Activated naive CD8-positive, alpha-beta T cell treated with anti-CD3 and anti-CD28 coated beads, Interleukin-2, amount 50 U/mL, for 24 hours (primary cell): ENCODE measurements around the gene FOXA3.
A peak's percentile ranks its signal among the peaks of the same experiment; 100 is the strongest.

ENCODE experiments used
- ATAC-seq: fragments of 150-1000 bp; cut with Tn5 transposase; one replicate; pipeline ENCODE4 v1.10.0; 2021
- DNase-seq: peaks from one replicate; pipeline ENCODE4 v3.0.0; 2021
- H3K27ac Mint-ChIP-seq: one replicate; pipeline ENCODE4 v1.8.0; 2021; ENCODE audit warnings: mild to moderate bottlenecking, mixed read lengths
- H3K27me3 Mint-ChIP-seq: one replicate; pipeline ENCODE4 v1.8.0; 2021; ENCODE audit warnings: mixed read lengths
- H3K36me3 Mint-ChIP-seq: one replicate; pipeline ENCODE4 v1.8.0; 2021; ENCODE audit warnings: low read depth, mixed read lengths
- H3K4me1 Mint-ChIP-seq: one replicate; pipeline ENCODE4 v1.8.0; 2021; ENCODE audit warnings: mixed read lengths
- H3K4me3 Mint-ChIP-seq: one replicate; pipeline ENCODE4 v1.8.0; 2021; ENCODE audit warnings: mild to moderate bottlenecking, moderate library complexity, mixed read lengths
- H3K9me3 Mint-ChIP-seq: one replicate; pipeline ENCODE4 v1.8.0; 2021; ENCODE audit warnings: mixed read lengths

FOXA3 gene

DNA sequence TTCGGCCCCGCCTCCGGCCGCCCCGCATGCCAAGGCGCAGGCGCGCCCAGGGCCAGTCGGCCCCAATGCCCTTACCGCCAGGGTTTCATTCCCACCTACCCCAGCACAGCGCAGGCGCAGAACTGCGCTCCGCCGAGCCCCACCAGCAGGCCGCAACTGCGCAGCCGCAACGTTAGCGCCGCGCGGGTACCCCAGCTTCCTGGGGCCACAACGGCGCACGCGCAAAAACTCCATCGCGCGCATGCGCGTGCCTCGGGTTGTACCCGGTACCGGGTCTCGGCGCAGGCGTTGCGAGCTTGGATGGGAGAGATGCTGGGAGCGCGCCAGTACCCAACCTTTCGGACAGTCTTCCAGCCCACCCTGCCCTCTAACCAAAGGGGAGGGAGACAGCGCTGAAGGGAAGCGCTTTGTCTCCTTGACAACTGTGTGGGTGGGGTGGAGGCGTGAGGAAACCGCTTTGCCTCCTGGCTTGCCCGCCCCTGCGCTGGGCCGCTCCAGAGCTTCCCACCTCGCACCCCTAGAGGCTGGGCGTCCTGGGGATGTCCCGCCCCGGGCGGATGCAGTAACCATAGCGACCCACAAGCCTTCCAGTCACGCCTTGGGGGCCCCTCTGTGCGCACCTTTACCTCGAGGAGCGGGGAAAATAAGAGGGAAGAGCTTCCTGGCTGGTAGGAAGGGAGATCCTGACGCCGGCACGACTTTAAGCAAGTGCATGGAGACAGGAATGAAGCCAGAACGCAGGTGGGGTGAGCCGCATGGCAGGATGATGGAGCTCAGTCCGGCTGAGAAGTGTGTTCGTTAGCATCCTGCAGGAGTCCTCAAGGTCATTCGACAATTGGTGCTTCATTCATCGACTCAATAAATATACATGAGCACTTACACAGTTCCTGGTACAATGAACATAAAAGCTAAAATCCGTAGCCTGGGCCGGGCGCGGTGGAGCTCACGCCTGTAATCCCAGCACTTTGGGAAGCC, 38.8 kb downstream of the FOXA3 start:
- H3K4me3 Mint-ChIP-seq, result peak overlapping the region; percentile 90
- peak overlapping the region; percentile 90 for H3K27ac Mint-ChIP-seq
- H3K9me3 Mint-ChIP-seq, result no peaks in the 10 kb centered on the region
- DNase-seq (peak; percentile 100), ATAC-seq (peak; percentile 94)
- peaks cover 4% of the 10 kb centered on the region for H3K27me3 Mint-ChIP-seq
- peaks cover 12% of the 10 kb centered on the region for H3K36me3 Mint-ChIP-seq
- peaks cover 19% of the 10 kb centered on the region for H3K4me1 Mint-ChIP-seq

- Mint-ChIP-seq H3K27ac (no peak overlapping the region), H3K9me3 (no peaks in the 10 kb centered on the region), H3K36me3 (peaks cover 2% of the 10 kb centered on the region), H3K27me3 (peaks cover 7% of the 10 kb centered on the region), H3K4me1 (peaks cover 19% of the 10 kb centered on the region), H3K4me3 (no peak overlapping the region)
- no peak for ATAC-seq
- no peak for DNase-seq
Measured at GRCh38 chr19:45905011-45905410, 40.9 kb downstream of the FOXA3 start.

GRCh38 chr19:45906221-45906620, 42.1 kb downstream of the FOXA3 start:
- no peak for ATAC-seq
- Mint-ChIP-seq H3K36me3 (no peaks in the 10 kb centered on the region), H3K27me3 (peaks cover 9% of the 10 kb centered on the region), H3K27ac (no peak overlapping the region), H3K9me3 (no peaks in the 10 kb centered on the region), H3K4me1 (peaks cover 12% of the 10 kb centered on the region), H3K4me3 (no peak overlapping the region)
- no peak for DNase-seq

DNA sequence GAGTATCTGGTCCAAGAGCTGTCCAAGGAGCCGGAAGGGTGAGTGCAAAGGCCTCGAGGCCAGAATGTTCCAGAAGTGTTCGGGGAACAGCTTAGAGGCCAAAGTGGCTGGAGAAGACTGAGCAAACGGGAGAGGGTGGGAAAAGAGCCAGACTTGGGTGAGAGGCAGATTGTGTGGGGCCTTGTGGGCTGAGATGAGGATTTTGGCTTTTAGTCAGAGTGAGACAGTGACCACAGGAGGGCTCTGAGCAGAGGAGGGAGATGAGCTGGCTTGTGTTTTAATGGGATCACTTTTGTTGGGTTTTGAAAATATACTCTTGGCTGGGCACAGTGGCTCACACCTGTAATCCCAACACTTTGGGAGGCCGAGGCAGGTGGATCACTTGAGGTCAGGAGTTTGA, 44.8 kb downstream of the FOXA3 start:
- DNase-seq (no peak), ATAC-seq (no peak)
- peaks cover 21% of the 10 kb centered on the region for H3K27me3 Mint-ChIP-seq
- no peaks in the 10 kb centered on the region for H3K9me3 Mint-ChIP-seq
- H3K36me3 Mint-ChIP-seq, result no peaks in the 10 kb centered on the region
- no peak overlapping the region for H3K4me3 Mint-ChIP-seq
- no peaks in the 10 kb centered on the region for H3K4me1 Mint-ChIP-seq
- H3K27ac Mint-ChIP-seq, result no peak overlapping the region

DNA sequence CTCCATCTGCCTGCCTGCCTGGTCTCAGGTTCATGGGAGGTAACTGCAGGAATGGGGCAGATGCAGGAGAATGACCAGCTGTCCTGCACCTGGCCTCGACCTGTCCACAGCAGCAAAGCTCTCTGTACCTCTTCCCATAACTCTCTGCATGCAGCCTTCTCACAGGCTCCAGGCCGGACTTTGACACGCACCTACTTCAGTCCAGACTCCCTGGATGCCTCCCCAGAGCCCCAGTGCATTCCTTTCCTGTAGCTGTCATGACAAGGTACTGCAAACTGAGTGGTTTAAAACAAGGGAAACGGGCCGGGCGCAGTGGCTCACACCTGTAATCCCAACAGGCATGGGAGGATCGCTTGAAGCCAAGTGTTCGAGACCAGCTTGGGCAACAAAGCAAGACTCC, 47.2 kb downstream of the FOXA3 start:
- ATAC-seq, result no peak
- no peaks in the 10 kb centered on the region for H3K36me3 Mint-ChIP-seq
- no peak for DNase-seq
- no peaks in the 10 kb centered on the region for H3K4me1 Mint-ChIP-seq
- H3K9me3 Mint-ChIP-seq, result no peaks in the 10 kb centered on the region
- peaks cover 23% of the 10 kb centered on the region for H3K27me3 Mint-ChIP-seq
- H3K4me3 Mint-ChIP-seq, result no peak overlapping the region
- H3K27ac Mint-ChIP-seq, result no peak overlapping the region

- peaks cover 5% of the 10 kb centered on the region for H3K4me1 Mint-ChIP-seq
- no peaks in the 10 kb centered on the region for H3K9me3 Mint-ChIP-seq
- H3K27ac Mint-ChIP-seq, result no peak within 1 kb of the TSS
- peaks cover 27% of the 10 kb centered on the region for H3K27me3 Mint-ChIP-seq
- H3K4me3 Mint-ChIP-seq, result no peak within 1 kb of the TSS
- H3K36me3 Mint-ChIP-seq, result no peaks in the 10 kb centered on the region
- ATAC-seq (no peak), DNase-seq (no peak)
Measured at GRCh38 chr19:45913874-45914830, 50.0 kb downstream of the FOXA3 start, which contains the start of gene NANOS2. TSS of gene NANOS2 (minus strand) at chr19:45914778. CDS start at chr19:45914693, 85 bp downstream.

DNA sequence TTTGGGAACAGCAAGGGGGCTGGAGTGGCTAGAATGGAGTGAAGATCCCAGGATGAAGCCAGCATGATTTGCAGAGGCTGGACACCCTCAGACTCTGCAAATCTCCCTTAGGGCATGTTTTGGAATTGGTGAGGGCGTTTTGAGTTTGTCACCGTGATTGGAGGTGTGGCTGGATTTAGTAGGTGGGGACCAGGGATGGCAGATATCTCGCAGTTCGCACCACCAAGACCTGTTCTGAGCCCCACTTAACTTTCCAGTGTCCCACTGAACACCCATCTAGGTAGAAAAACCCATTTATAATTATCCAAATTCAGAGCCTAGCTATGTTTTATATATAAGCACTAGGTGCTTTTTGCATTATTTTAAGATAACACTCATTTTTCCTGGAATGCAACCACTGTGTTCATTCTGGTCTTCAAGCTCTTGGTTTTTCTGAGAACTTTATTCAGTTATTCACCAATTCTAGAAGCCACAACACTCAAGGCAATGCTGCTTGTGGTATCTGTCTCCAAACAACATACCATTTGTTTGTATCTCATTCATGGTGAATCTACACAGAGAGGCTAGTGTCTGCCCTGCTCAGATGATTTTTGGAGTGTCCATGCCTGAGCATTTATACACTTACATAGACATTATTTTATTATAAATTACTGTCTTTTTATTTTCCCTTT, 53.4 kb downstream of the FOXA3 start:
- Mint-ChIP-seq H3K27me3 (peaks cover 20% of the 10 kb centered on the region), H3K4me1 (peaks cover 8% of the 10 kb centered on the region), H3K4me3 (no peak overlapping the region), H3K36me3 (no peaks in the 10 kb centered on the region), H3K27ac (no peak overlapping the region), H3K9me3 (no peaks in the 10 kb centered on the region)
- no peak for DNase-seq
- ATAC-seq, result peak; percentile 31

GRCh38 chr19:45918721-45919120, 54.6 kb downstream of the FOXA3 start:
- Mint-ChIP-seq H3K36me3 (no peaks in the 10 kb centered on the region), H3K4me1 (peaks cover 8% of the 10 kb centered on the region), H3K27ac (no peak overlapping the region), H3K4me3 (no peak overlapping the region), H3K27me3 (peaks cover 13% of the 10 kb centered on the region), H3K9me3 (no peaks in the 10 kb centered on the region)
- no peak for ATAC-seq
- DNase-seq, result no peak

GRCh38 chr19:45919678-45920077, 55.6 kb downstream of the FOXA3 start:
- ATAC-seq, result no peak
- Mint-ChIP-seq H3K4me1 (peaks cover 8% of the 10 kb centered on the region), H3K4me3 (no peak overlapping the region), H3K27me3 (peaks cover 13% of the 10 kb centered on the region), H3K27ac (no peak overlapping the region), H3K9me3 (no peaks in the 10 kb centered on the region), H3K36me3 (no peaks in the 10 kb centered on the region)
- no peak for DNase-seq

DNA sequence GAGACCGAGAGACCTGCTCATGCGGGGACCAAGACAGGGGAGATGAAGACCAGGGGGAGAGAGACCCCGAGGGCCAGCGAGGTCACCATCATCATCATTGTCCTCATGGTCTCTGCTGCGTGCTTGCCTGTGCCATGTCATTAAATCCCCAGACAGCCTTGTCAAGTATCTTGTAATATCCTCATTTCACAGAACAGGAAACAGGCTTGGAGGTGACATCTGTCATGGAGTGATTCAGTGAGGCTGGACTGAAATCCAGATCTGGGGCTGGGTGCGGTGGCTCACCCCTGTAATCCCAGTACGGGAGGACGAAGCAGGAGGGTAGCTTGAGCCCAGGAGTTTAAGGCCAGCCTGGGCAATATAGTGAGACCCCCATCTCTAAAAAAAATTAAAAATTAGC, 56.3 kb downstream of the FOXA3 start:
- Mint-ChIP-seq H3K9me3 (no peaks in the 10 kb centered on the region), H3K4me1 (peaks cover 8% of the 10 kb centered on the region), H3K27ac (no peak overlapping the region), H3K36me3 (no peaks in the 10 kb centered on the region), H3K27me3 (peaks cover 10% of the 10 kb centered on the region), H3K4me3 (no peak overlapping the region)
- no peak for DNase-seq
- ATAC-seq, result no peak

DNA sequence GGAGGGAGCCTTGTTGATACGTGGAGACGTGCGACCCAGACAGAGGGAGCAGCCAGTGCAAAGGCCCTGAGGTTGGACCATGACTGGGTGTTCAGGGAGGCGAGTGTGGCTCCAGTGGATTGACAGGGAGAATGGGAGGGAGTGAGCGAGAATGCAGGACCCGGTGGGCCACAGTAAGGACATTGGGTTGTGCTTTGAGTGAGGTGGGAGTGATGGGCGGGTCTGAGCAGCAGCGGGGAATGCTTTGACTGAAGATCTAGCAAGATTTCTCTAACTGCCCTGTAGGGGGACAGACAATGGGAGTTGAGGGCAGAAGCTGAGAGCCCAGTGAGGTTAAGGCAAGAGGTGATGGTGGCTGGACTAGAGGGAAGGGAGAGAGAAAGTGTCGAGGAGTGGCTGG, 58.2 kb downstream of the FOXA3 start:
- Mint-ChIP-seq H3K27ac (no peak overlapping the region), H3K4me1 (peaks cover 8% of the 10 kb centered on the region), H3K36me3 (no peaks in the 10 kb centered on the region)

More for the DNA sequence above, 58.2 kb downstream of the FOXA3 start:
- Mint-ChIP-seq H3K4me3 (no peak overlapping the region), H3K9me3 (no peaks in the 10 kb centered on the region), H3K27me3 (peaks cover 6% of the 10 kb centered on the region)
- ATAC-seq, result peak; percentile 38
- DNase-seq, result no peak
